RWPE2 (cell line): ENCODE measurements around the gene TARBP1.
"Not testable (repeated sequence)": the region's sequence is repeated elsewhere in the genome, so short reads cannot be mapped to it uniquely, and the experiment has no call there.

Source experiments
- ATAC-seq: fragments of 200-7000 bp; cut with Tn5 transposase; 3 replicates; pipeline ENCODE4 v1.9.1; 2021; ENCODE audit warnings: low read depth
- DNase-seq: peaks from one replicate; pipeline ENCODE4 v3.0.0-alpha.2; 2020; ENCODE audit warnings: low spot score
- H3K27ac ChIP-seq: fragments of 450-650 bp; 2 replicates; pipeline ENCODE4 v1.5.1; 2017; ENCODE audit warnings: mild to moderate bottlenecking; ENCODE audit not compliant: poor library complexity, severe bottlenecking
- H3K27me3 ChIP-seq: fragments of 250-450 bp; sonication (Bioruptor Pico); 2 replicates; pipeline ENCODE4 v1.5.1; 2021; ENCODE audit warnings: mild to moderate bottlenecking, moderate library complexity; ENCODE audit not compliant: insufficient read depth, poor library complexity, severe bottlenecking
- H3K36me3 ChIP-seq: fragments of 250-450 bp; sonication (Bioruptor Pico); 2 replicates; pipeline ENCODE4 v1.5.1; 2020; ENCODE audit warnings: low read depth, mild to moderate bottlenecking, moderate library complexity
- H3K4me1 ChIP-seq: fragments of 250-450 bp; sonication (Bioruptor Pico); 2 replicates; pipeline ENCODE4 v1.5.1; 2021; ENCODE audit warnings: mild to moderate bottlenecking, moderate library complexity; ENCODE audit not compliant: insufficient read depth, poor library complexity, severe bottlenecking
- H3K4me3 ChIP-seq: fragments of 250-450 bp; sonication (Bioruptor Pico); 2 replicates; pipeline ENCODE4 v1.5.1; 2021; ENCODE audit warnings: mild to moderate bottlenecking, moderate library complexity; ENCODE audit not compliant: severe bottlenecking
- H3K9me3 ChIP-seq: fragments of 250-450 bp; sonication (Bioruptor Pico); 2 replicates; pipeline ENCODE4 v1.5.1; 2021; ENCODE audit warnings: mild to moderate bottlenecking, moderate library complexity; ENCODE audit not compliant: severe bottlenecking
- TF ChIP-seq, protein P1 (sequence below): fragments of 450-650 bp; IDR thresholded peaks from one replicate; pipeline ENCODE4 v1.5.1; 2017; ENCODE audit warnings: mild to moderate bottlenecking, moderate library complexity; ENCODE audit not compliant: poor library complexity, severe bottlenecking

The TARBP1 gene

DNA sequence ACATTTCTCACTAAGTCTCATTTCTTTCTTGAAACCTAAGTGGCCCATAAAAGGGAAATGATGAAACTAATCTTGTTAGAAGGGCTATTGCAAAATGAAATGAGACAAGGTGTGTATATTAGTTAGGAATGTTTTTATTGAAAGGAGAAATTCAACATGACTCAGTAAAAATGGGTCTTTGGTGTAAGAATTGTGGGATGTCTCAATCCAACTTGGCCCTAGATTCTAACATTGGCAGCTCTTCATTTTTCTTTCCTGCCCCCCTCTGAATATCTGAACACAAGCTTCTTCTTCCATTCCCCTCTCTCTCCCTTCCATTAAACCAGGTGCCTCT is 26.8 kb upstream of the TARBP1 start:
- peak overlapping the region; percentile 88 for H3K27ac ChIP-seq
- H3K36me3 ChIP-seq, result no peaks in the 10 kb centered on the region
- H3K9me3 ChIP-seq, result no peaks in the 10 kb centered on the region
- no peak overlapping the region for H3K4me3 ChIP-seq
- ATAC-seq, result peak; percentile 70
- no peak for DNase-seq
- no peaks in the 10 kb centered on the region for H3K27me3 ChIP-seq
- TF ChIP-seq, protein P1, sequence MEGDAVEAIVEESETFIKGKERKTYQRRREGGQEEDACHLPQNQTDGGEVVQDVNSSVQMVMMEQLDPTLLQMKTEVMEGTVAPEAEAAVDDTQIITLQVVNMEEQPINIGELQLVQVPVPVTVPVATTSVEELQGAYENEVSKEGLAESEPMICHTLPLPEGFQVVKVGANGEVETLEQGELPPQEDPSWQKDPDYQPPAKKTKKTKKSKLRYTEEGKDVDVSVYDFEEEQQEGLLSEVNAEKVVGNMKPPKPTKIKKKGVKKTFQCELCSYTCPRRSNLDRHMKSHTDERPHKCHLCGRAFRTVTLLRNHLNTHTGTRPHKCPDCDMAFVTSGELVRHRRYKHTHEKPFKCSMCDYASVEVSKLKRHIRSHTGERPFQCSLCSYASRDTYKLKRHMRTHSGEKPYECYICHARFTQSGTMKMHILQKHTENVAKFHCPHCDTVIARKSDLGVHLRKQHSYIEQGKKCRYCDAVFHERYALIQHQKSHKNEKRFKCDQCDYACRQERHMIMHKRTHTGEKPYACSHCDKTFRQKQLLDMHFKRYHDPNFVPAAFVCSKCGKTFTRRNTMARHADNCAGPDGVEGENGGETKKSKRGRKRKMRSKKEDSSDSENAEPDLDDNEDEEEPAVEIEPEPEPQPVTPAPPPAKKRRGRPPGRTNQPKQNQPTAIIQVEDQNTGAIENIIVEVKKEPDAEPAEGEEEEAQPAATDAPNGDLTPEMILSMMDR, result no peak
- peaks cover 32% of the 10 kb centered on the region for H3K4me1 ChIP-seq

- ATAC-seq (peak; percentile 47), DNase-seq (no peak)
- Histone ChIP-seq H3K36me3 (no peaks in the 10 kb centered on the region), H3K4me1 (peaks cover 37% of the 10 kb centered on the region), H3K4me3 (no peak overlapping the region), H3K9me3 (no peaks in the 10 kb centered on the region), H3K27me3 (no peaks in the 10 kb centered on the region), H3K27ac (peak overlapping the region; percentile 88)
- TF ChIP-seq, protein P1, result no peak
Observed at GRCh38 chr1:234504969-234505768, 26.2 kb upstream of the TARBP1 start.

DNA sequence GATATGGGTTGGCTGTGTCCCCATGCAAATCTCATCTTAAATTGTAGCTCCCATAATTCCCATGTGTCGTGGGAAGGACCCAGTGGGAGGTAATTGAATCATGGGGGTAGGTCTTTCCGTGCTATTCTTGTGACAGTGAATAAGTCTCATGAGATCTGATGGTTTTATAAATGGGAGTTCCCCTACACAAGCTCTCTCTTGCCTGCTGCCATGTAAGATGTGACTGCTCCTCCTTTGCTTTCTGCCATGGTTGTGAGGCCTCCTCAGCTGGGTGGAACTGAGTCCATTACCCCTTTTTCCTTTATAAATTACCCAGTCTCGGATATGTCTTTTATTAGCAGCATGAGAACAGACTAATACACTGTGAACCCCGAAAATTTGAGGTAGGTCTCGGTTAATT is 25.3 kb upstream of the TARBP1 start:
- not testable (repeated sequence) for DNase-seq

GRCh38 chr1:234503193-234504050 is 24.4 kb upstream of the TARBP1 start:
- TF ChIP-seq, protein P1, result no peak
- ATAC-seq, result no peak

More for the DNA sequence above, 25.3 kb upstream of the TARBP1 start:
- not testable (repeated sequence) for H3K9me3 ChIP-seq, H3K4me3 ChIP-seq, H3K27me3 ChIP-seq, ATAC-seq, H3K36me3 ChIP-seq
- H3K4me1 ChIP-seq, result peaks cover 38% of the 10 kb centered on the region
- peak overlapping the region; percentile 88 for H3K27ac ChIP-seq

DNA sequence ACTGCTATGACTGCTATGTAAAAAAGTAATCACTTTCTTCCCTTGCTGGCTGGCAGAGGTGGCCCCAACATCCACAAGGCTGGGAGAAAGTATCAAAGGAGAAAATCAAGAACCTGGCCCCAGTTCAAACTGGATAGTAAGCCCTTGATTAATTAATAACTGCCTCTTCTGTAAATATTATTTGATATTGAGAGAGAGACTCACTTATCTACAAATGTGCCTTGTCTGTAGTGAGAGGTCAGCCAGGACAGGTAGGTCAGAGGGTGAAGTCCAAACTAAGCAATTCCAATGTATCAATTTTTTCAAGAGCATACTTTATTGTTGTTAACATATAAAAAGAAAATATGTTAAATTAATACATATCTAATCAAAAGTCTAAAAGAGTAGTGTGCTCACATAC is 23.8 kb upstream of the TARBP1 start:
- TF ChIP-seq, protein P1, result no peak
- DNase-seq (no peak), ATAC-seq (no peak)
- Histone ChIP-seq H3K36me3 (no peaks in the 10 kb centered on the region), H3K27me3 (no peaks in the 10 kb centered on the region), H3K9me3 (no peaks in the 10 kb centered on the region), H3K27ac (no peak overlapping the region), H3K4me3 (no peak overlapping the region), H3K4me1 (peaks cover 44% of the 10 kb centered on the region)

More at GRCh38 chr1:234503193-234504050, 24.4 kb upstream of the TARBP1 start:
- Histone ChIP-seq H3K9me3 (no peaks in the 10 kb centered on the region), H3K27ac (no peak overlapping the region), H3K36me3 (no peaks in the 10 kb centered on the region), H3K27me3 (no peaks in the 10 kb centered on the region), H3K4me3 (no peak overlapping the region), H3K4me1 (peaks cover 44% of the 10 kb centered on the region)
- no peak for DNase-seq
